ENCODE results near the gene AOPEP.

The AOPEP gene

DNA sequence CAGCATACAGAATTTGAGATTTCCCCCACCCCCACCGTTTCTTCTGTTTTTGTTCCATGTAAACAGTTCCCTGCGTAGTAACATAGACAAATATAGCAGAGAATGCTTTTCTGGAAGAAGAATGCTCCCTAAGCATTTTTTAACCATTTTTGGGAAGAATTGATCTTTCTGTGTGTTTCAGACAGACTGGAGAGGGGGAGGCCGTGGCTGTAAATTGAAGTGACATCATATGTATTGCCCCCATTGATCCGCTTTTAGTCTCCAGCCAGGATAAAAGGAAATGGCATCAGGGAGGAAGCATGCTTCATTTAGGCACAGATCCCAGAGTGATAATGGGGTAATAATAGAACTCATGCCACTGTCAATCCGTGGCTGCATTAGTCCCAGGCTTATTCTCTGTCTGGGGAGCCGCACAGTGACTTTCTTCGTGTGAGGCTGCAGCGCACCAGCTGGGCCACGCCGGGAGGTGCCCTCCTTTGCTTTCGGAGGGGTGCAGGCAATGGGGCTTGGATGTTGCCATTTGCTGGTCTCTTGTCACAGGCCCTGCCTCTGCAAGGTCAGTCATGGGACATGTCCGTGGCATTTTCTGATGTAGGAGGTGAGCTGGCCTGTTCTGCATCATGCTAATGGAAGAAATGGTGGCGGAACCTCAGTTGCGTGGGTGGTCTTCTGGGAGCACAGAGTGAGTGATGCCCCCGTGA is 329.5 kb downstream of the AOPEP start:
- no peak for ATAC-seq
- Mint-ChIP-seq H3K9me3 (no peaks in the 10 kb centered on the region), H3K36me3 (peaks cover 6% of the 10 kb centered on the region), H3K4me1 (no peaks in the 10 kb centered on the region), H3K27ac (no peak overlapping the region), H3K27me3 (no peaks in the 10 kb centered on the region), H3K4me3 (no peak overlapping the region)

DNA sequence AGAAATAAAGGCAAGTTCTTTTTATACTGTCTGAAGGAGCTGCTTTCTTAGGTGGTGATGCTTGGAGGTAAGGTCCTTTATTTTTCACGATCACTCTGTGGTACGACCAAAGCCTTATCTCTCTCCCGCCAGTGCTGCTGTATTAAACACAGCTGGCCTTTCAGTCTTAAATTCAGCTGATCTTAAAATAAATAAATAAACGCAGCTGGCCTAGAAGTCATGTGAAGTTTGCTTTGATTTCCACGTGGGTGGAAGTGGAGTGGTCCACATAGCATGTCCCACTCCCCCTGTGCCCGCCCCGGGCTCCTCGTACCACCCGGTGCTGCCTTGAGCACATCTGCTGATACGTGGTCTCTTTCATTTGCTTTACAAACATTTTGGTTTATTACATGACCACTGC is 330.6 kb downstream of the AOPEP start:
- Mint-ChIP-seq H3K27me3 (no peaks in the 10 kb centered on the region), H3K4me3 (no peak overlapping the region), H3K4me1 (no peaks in the 10 kb centered on the region)

DNA sequence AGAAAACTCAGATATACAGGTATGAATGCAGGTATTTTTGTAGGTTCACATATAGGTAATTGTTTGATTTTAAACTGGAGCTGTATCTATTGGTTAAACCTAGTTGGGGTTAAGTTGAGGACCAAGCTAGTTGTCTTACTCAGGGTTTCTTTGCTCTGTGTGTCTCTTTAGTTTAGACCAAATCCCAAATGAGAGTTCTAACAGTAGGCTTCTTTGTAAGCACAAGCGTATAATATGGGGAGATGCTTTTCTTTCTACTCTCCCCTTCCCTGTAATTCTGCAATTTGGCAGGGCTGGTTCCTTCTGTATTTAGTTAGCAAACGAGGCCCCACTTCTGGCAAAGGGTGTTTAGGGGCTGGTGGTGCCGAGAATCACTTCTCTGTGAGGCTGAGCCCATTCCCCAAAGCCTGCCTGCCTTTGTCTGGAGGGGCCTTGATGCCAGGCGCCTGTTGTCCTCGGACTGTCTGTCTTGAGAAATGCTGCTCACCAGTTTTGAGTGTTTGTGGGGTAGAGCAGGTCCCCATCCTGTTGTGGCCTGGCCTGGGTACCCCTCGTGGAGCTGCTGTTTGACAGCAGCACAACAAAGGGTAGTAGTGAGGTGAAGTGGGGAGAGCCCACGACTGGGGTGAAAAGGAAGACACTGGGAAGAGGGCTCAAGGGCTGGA is 331.8 kb downstream of the AOPEP start:
- Mint-ChIP-seq H3K36me3 (peaks cover 10% of the 10 kb centered on the region), H3K4me1 (no peaks in the 10 kb centered on the region), H3K27me3 (no peaks in the 10 kb centered on the region), H3K4me3 (no peak overlapping the region), H3K27ac (no peak overlapping the region), H3K9me3 (no peaks in the 10 kb centered on the region)
- ATAC-seq, result no peak

More for the DNA sequence above, 330.6 kb downstream of the AOPEP start:
- H3K9me3 Mint-ChIP-seq, result no peaks in the 10 kb centered on the region
- ATAC-seq, result no peak
- no peak overlapping the region for H3K27ac Mint-ChIP-seq
- H3K36me3 Mint-ChIP-seq, result peaks cover 6% of the 10 kb centered on the region

- Mint-ChIP-seq H3K4me3 (no peak overlapping the region), H3K27me3 (no peaks in the 10 kb centered on the region), H3K36me3 (peaks cover 16% of the 10 kb centered on the region), H3K9me3 (no peaks in the 10 kb centered on the region), H3K27ac (no peak overlapping the region), H3K4me1 (no peaks in the 10 kb centered on the region)
- ATAC-seq, result no peak
These were observed 332.4 kb downstream of the AOPEP start for GRCh38 chr9:95058795-95059386.

GRCh38 chr9:95060234-95060633 is 333.7 kb downstream of the AOPEP start:
- no peak for ATAC-seq
- H3K27me3 Mint-ChIP-seq, result no peaks in the 10 kb centered on the region
- H3K27ac Mint-ChIP-seq, result no peak overlapping the region
- no peaks in the 10 kb centered on the region for H3K9me3 Mint-ChIP-seq
- H3K36me3 Mint-ChIP-seq, result peaks cover 22% of the 10 kb centered on the region
- no peaks in the 10 kb centered on the region for H3K4me1 Mint-ChIP-seq
- H3K4me3 Mint-ChIP-seq, result no peak overlapping the region

DNA sequence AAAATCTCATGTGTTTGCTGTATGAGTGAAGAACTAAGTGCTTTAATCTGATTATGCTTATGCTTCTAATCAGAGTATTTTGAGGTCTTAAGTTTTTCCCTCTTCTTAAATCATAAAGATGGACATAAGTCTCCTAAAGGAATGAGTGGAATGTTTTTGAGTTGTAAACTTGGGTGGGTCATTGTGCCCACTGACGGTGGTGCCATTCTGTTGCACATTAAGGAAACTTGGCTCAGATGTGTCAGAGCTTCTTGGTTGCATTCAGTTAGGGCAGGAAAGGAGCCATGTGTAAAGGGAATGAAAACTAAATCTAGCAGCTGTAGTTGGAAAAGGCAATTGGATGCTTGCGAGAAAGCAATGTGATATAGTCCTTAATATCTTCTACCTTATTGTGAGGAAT is 334.4 kb downstream of the AOPEP start:
- H3K4me1 Mint-ChIP-seq, result no peaks in the 10 kb centered on the region
- no peaks in the 10 kb centered on the region for H3K9me3 Mint-ChIP-seq
- no peak overlapping the region for H3K27ac Mint-ChIP-seq
- H3K4me3 Mint-ChIP-seq, result no peak overlapping the region
- peaks cover 22% of the 10 kb centered on the region for H3K36me3 Mint-ChIP-seq
- ATAC-seq, result no peak
- no peaks in the 10 kb centered on the region for H3K27me3 Mint-ChIP-seq

DNA sequence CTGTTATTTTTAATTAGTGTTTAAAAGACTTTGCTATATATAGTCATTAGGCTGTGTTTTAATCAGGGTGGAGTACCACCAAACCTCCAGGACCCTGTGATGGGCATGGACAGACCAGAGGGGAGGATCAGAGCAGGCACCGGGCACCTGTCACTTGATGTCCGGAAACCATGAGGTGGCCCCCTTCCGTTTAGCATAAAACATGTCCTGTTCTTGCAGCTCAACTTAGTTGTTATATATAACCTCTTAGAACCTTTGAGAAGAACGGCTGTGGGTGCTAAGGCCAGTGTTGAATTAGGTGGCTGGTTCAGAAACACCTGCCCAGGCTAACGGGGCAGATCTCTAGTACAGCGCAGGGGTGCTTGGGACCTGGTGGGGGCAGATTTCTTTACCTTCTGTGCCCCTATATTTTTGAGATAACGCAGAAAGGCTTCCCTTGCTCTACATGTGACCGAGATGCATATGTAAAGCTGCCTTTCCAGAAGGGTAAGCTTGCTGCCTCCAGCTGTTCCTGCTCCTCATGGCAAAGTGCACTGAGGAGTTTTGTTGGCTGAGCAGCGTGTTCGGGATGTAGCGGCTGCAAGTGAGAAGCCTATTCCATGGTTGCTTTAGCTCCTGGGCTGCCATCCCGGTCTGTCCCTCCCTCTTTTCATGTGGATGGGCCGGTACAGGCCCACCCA is 335.6 kb downstream of the AOPEP start:
- peaks cover 22% of the 10 kb centered on the region for H3K36me3 Mint-ChIP-seq
- H3K9me3 Mint-ChIP-seq, result no peaks in the 10 kb centered on the region

GRCh38 chr9:95062596-95063065 is 336.1 kb downstream of the AOPEP start:
- Mint-ChIP-seq H3K9me3 (no peaks in the 10 kb centered on the region), H3K27ac (no peak overlapping the region), H3K36me3 (peaks cover 22% of the 10 kb centered on the region), H3K27me3 (no peaks in the 10 kb centered on the region), H3K4me3 (no peak overlapping the region), H3K4me1 (no peaks in the 10 kb centered on the region)
- no peak for ATAC-seq

More for the DNA sequence above, 335.6 kb downstream of the AOPEP start:
- H3K27ac Mint-ChIP-seq, result no peak overlapping the region
- H3K4me3 Mint-ChIP-seq, result no peak overlapping the region
- ATAC-seq, result no peak
- H3K27me3 Mint-ChIP-seq, result no peaks in the 10 kb centered on the region
- no peaks in the 10 kb centered on the region for H3K4me1 Mint-ChIP-seq

GRCh38 chr9:95063300-95063699 is 336.8 kb downstream of the AOPEP start:
- no peaks in the 10 kb centered on the region for H3K4me1 Mint-ChIP-seq
- no peak overlapping the region for H3K4me3 Mint-ChIP-seq
- no peaks in the 10 kb centered on the region for H3K27me3 Mint-ChIP-seq
- ATAC-seq, result no peak
- H3K36me3 Mint-ChIP-seq, result peaks cover 25% of the 10 kb centered on the region
- no peak overlapping the region for H3K27ac Mint-ChIP-seq
- no peaks in the 10 kb centered on the region for H3K9me3 Mint-ChIP-seq

DNA sequence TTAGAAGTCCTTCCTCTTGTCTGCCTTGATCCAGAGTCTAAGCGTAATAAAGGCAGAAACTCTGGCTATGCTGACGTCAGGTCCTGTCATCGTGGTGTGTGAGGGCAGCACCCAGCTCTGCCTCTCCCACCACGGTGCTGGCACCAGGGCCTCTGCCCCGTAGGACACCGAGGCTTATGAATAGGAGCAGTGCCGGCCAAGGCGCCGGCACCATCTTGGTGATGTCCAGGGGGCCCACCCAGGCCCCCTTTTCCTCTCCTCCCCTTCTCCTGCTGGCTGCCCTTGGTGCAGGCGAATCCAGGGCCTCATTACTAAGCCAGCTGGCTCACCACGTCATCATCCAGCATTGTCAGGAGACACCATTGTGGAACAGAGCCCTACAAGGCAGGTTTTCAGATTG is 338.7 kb downstream of the AOPEP start:
- Mint-ChIP-seq H3K27ac (no peak overlapping the region), H3K27me3 (no peaks in the 10 kb centered on the region), H3K36me3 (peaks cover 33% of the 10 kb centered on the region), H3K4me1 (no peaks in the 10 kb centered on the region), H3K9me3 (no peaks in the 10 kb centered on the region), H3K4me3 (no peak overlapping the region)
- no peak for ATAC-seq

- no peak for ATAC-seq
- no peak overlapping the region for H3K27ac Mint-ChIP-seq
These were observed 340.6 kb downstream of the AOPEP start for GRCh38 chr9:95067057-95067456.

DNA sequence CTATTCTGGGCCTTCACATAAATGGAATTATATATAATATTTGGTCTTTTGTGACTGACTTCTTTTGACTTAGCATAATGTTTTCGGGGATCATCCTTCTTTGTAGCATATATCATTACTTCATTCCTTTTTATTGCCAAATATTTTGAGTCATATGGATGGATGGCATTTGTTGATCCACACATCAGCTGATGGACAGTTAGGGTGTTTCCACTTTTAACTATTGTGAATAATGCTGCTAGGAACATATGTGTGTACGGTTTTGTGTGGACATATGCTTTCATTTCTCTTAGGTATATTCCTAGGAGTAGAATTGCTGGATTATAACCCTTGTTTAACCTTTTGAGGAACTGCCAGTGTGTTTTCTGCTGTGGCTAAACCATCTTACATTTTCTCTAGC is 341.4 kb downstream of the AOPEP start:
- H3K4me1 Mint-ChIP-seq, result no peaks in the 10 kb centered on the region
- H3K36me3 Mint-ChIP-seq, result peaks cover 27% of the 10 kb centered on the region
- no peak overlapping the region for H3K4me3 Mint-ChIP-seq
- H3K9me3 Mint-ChIP-seq, result no peaks in the 10 kb centered on the region
- H3K27ac Mint-ChIP-seq, result no peak overlapping the region
- no peaks in the 10 kb centered on the region for H3K27me3 Mint-ChIP-seq
- ATAC-seq, result no peak

More at GRCh38 chr9:95067057-95067456, 340.6 kb downstream of the AOPEP start:
- Mint-ChIP-seq H3K4me3 (no peak overlapping the region), H3K4me1 (no peaks in the 10 kb centered on the region), H3K9me3 (no peaks in the 10 kb centered on the region), H3K36me3 (peaks cover 33% of the 10 kb centered on the region), H3K27me3 (no peaks in the 10 kb centered on the region)

GRCh38 chr9:95070549-95071021 is 344.1 kb downstream of the AOPEP start:
- Mint-ChIP-seq H3K4me1 (no peaks in the 10 kb centered on the region), H3K27ac (no peak overlapping the region), H3K9me3 (no peaks in the 10 kb centered on the region), H3K27me3 (no peaks in the 10 kb centered on the region), H3K4me3 (no peak overlapping the region), H3K36me3 (peaks cover 11% of the 10 kb centered on the region)
- no peak for ATAC-seq

- no peaks in the 10 kb centered on the region for H3K4me1 Mint-ChIP-seq
- no peak for ATAC-seq
- H3K27ac Mint-ChIP-seq, result no peak overlapping the region
- H3K4me3 Mint-ChIP-seq, result no peak overlapping the region
- H3K36me3 Mint-ChIP-seq, result peaks cover 11% of the 10 kb centered on the region
- H3K9me3 Mint-ChIP-seq, result no peaks in the 10 kb centered on the region
- no peaks in the 10 kb centered on the region for H3K27me3 Mint-ChIP-seq
These were observed 345.0 kb downstream of the AOPEP start for GRCh38 chr9:95071450-95071849.

DNA sequence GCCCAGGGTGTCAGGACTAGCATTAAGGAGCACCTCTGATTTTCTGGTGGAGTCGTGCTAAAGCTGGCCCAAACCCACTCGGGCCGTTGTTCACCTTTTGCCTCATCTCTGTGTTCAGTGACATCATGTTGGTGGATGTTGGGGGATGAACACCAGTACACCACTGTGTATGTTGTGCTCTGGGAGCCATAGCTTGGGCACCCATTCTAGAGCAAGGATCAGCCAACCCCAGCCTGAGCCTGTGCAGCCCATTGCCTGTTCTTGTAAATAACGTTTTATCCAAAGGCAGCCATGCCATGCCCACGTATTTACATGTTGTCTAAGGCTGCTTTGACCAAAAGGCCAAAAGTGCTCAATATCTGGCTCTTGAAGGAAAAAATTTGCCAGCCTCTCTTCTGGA is 345.4 kb downstream of the AOPEP start:
- Mint-ChIP-seq H3K9me3 (no peaks in the 10 kb centered on the region), H3K4me3 (no peak overlapping the region), H3K36me3 (peaks cover 11% of the 10 kb centered on the region), H3K27me3 (no peaks in the 10 kb centered on the region), H3K27ac (no peak overlapping the region), H3K4me1 (no peaks in the 10 kb centered on the region)
- no peak for ATAC-seq
